OCI-M2 (cell line): ENCODE measurements around the gene TIAL1.
"Not testable (repeated sequence)": the region's sequence is repeated elsewhere in the genome, so short reads cannot be mapped to it uniquely, and the experiment has no call there.

Experiments
- DNase-seq: peaks from one replicate; lab custom pipeline; 2025; ENCODE audit not compliant: unreplicated experiment; lab: John Stamatoyannopoulos, UW

Gene TIAL1

DNA sequence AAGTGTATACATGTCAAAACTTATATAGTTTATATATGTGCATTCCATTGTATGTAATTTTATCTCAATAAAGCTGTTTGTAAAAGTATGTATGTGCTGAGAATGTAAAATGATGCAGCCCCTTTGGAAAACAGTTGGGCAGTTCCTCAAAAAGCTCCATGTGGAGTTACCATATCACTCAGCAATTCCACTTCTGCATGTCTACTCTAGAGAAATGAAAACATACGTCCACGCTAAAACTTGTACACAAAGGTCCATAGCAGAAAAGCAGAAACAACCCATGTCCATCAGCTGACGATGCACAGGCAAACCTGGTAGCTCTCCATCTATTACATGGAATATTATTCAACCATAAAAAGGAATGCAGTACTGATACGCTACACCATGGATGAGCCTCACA lies 45.9 kb downstream of the TIAL1 start:
- no peak for DNase-seq

DNA sequence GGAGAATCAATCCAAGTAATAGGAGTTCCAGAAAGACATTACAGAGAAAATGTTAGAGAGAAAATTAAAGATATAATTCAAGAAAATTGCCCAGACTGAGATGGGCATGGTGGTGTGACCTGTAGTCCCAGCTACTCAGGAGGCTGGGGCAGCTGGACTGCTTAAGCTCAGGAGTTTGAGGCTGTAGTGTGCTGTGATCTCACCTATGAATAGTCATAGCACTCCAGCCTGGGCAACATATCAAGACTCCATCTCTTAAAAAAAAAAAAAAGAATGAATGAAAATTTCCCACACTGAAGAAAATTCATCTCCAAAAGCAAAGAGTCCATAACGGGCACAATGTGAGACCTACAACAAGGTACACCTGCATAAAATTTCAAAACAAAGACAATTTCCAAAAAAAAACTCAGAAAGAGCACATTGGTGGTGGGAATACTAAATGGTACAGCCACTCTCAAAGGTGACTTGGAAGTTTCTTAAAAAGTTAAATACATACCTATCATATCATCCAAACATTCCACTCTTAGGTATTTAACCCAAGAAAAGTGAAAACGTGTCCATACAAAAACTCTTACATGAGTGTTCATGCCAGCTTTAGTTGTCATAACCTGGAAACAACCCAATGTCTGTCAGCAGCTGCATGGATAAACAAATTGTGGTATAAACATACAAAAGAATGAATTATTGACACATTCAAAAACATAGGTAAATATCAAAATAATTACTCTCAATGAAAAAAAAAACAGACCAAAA lies 47.3 kb downstream of the TIAL1 start:
- no peak for DNase-seq

GRCh38 chr10:119546009-119546408 lies 50.8 kb downstream of the TIAL1 start:
- DNase-seq: no peak

- DNase-seq: no peak
These were observed 51.5 kb downstream of the TIAL1 start for GRCh38 chr10:119545310-119545709.

- DNase-seq: no peak
These were observed 52.7 kb downstream of the TIAL1 start for GRCh38 chr10:119543814-119544642.

DNA sequence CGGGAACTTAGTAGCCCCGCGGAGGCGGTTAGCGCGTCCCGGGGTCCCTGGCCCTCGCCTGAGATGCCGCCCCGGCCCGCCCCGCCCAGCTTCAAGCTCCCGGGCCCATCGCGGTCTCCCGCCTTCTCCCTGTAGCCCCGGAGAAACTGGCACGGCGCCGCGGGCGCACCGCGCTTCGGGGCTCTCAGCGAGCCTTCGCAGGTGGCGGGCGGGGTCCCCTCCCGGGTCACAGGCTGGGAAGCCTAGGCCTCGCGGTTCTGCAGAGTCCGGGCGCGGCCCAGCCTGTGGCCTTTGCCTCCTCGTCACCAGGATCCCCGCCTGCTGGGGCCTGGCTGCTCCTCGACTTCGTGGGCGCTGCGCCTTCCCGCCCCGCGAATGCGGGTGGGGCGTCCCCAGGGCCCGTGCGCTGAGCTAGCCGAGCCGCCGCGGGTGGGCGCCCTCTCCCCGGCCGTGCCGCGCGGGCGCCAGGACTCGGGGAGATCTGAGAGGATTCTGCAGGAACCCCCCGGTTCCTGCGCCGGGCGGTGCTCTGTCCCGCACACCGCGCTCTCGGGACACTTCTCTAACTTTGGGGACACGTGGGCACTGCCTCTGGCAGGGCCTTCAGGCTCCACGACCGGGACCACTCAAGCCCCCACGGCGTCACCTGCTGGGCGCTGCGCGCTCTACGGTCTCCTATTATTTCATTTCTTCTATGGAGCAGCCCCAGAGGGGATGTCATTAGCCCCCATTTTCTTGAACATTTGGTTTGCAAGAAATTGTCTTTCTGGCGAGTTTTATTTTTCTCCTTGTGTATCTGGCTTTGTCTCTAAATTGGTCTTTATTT lies 53.6 kb downstream of the TIAL1 start:
- peak; percentile 31 for DNase-seq

- peak; percentile 10 for DNase-seq
These were observed 54.3 kb downstream of the TIAL1 start, which contains the start of gene RGS10 for GRCh38 chr10:119542357-119542987. RGS10 (minus strand) TSS chr10:119542719; CDS start chr10:119542638, 81 bp downstream.

DNA sequence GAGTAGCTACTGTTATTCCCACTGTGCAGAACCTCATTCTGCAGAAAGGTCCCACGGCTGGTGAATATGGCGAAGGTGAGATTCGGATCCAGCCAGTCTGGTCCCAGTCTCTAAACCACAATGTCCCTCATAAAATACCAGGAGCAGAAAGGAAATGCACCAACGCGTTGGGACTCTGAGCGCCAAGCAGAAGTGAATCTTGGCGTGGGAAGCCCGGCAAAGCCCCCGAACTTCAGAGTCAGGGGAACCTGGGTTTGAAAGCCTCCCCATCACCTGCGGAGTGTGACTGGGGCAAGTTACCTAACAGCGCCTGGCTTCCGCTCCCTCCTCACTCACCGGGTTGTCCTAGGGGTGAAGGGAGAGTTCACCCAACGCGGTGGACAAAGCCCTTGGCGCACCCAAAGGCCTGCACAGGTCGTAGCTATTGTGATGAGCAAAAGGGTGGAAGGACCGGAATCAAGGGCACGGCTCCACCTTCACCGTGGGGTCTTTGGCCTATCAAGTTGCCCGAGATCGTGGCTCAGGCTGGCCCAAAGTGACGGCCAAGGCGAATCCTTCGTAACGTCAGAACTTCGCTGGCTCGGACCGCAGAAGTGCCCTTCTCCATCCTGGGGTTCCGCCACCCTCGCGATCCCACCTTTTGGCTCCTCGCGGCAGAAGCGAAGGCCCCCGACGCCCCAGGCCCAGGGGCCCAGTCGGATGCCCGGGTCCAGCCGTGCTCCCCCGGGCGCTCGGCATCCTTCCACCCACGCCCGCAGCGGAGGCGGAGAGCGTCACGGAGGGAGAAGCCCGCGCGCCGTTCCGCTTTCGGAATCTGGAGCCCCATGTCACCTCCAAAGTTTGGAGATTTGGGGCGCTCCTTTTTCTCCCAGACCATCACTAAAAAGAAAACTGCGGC lies 55.1 kb downstream of the TIAL1 start:
- DNase-seq: no peak

DNA sequence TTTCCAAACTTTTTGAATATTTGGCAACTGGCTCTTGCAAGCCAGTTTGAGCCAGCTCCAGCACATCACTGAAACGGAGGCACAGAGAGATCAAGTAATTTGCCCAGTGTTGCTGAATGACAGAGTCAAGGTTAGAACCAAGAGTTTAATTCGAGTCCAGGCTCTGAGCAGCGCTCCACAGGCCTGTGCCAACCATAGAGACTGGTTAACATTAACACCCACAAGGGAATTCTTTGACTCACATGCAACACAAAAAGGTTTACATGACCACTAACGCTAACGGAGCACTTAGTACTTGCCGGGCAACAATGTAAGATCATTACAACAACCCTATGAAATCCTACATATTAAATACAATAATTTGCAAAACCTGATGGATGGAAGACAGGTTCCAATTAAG lies 55.7 kb downstream of the TIAL1 start:
- DNase-seq: no peak

- no peak for DNase-seq
These were observed 56.7 kb downstream of the TIAL1 start for GRCh38 chr10:119540038-119540437.

- DNase-seq: no peak
These were observed 57.4 kb downstream of the TIAL1 start for GRCh38 chr10:119539359-119539825.

DNA sequence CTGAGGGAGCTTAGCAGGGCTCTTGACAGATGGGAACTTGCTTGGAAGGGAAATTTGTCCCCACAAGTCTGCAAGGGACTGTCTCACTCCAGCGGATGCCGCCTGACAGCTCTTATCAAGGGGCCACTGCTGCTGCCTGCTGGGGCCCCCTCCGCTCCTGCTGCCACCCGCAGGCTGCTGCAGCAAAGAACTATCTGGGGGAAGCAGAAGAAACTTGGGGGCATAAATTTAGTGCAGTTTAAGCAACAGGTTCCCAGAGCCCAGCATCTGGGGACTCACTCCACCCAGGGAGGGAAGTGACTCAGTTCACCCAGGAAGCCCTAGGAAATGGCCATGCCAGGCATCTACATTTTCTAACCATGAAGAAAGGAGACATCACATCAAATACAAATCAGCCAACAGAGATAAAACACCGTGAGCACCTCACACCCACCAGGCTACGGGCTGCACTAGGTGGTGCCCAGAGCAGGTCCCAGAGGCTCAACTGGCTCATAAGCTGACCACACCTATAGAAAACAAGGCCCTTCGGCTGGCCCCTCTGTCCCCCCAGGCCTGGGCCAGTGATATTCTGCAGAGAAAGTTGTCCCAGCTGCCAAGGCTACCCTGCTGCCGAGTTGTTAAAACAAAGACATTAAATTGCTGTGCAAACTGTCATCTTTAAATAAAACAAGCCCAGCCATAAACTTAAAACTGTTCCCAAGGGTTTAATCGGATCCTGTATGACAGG lies 58.0 kb downstream of the TIAL1 start:
- DNase-seq: peak; percentile 20

- DNase-seq: no peak
These were observed 58.7 kb downstream of the TIAL1 start for GRCh38 chr10:119537953-119538630.

DNA sequence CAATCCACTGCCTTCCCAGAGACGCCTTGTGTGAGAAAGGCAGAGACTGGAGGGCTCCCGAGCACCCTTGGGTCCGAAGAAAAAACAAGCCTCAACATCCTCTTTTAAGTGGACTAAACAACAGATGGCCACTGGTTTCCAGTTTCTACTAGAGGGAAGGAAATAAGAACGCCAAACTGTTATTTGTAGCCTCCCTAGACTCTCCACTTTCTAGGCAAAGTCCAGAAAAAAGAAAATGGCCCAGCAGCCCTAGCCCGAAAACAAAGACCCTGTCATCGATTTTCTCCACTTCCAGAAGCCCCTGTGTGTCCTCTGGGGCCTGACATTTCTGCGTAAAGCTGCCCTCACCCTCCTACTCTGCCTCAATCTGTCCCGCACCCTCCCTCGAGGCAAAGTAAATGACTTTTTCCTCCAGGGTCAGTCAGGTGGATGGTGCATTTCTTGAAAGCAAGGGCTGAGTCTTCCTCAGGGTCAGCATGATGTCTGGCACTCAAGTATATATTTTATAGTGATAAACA lies 60.2 kb downstream of the TIAL1 start:
- DNase-seq: no peak

- DNase-seq: no peak
These were observed 60.8 kb downstream of the TIAL1 start for GRCh38 chr10:119535837-119536507.

GRCh38 chr10:119535305-119535704 lies 61.5 kb downstream of the TIAL1 start:
- DNase-seq: no peak

- no peak for DNase-seq
These were observed 63.3 kb downstream of the TIAL1 start for GRCh38 chr10:119533473-119533872.

DNA sequence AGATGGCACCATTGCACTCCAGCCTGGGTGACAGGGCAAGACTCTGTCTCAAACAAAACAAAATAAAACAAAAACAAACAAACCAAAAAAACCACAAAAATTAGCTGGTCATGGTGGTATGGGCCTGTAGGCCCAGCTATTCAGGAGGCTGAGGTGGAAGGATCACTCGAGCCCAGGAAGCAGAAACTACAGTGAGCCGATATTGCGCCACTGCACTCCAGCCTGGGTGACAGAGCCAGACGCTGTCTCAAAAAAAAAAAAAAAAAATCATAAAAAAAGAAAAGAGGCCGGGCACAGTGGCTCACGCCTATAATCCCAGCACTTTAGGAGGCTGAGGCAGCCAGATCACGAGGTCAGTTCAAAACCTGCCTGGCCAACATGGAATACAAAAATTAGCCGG lies 64.0 kb downstream of the TIAL1 start:
- not testable (repeated sequence) for DNase-seq
